IPS-NIHi7 (cell line): ENCODE results near the gene SPATA2.
"Not testable (repeated sequence)": the region's sequence is repeated elsewhere in the genome, so short reads cannot be mapped to it uniquely, and the experiment has no call there.

Experiments
- DNase-seq: peaks from one replicate; pipeline ENCODE4 v3.0.0; 2012; ENCODE audit warnings: mixed read lengths; ENCODE audit errors: extremely low spot score

The SPATA2 gene, protein sequence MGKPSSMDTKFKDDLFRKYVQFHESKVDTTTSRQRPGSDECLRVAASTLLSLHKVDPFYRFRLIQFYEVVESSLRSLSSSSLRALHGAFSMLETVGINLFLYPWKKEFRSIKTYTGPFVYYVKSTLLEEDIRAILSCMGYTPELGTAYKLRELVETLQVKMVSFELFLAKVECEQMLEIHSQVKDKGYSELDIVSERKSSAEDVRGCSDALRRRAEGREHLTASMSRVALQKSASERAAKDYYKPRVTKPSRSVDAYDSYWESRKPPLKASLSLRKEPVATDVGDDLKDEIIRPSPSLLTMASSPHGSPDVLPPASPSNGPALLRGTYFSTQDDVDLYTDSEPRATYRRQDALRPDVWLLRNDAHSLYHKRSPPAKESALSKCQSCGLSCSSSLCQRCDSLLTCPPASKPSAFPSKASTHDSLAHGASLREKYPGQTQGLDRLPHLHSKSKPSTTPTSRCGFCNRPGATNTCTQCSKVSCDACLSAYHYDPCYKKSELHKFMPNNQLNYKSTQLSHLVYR

DNA sequence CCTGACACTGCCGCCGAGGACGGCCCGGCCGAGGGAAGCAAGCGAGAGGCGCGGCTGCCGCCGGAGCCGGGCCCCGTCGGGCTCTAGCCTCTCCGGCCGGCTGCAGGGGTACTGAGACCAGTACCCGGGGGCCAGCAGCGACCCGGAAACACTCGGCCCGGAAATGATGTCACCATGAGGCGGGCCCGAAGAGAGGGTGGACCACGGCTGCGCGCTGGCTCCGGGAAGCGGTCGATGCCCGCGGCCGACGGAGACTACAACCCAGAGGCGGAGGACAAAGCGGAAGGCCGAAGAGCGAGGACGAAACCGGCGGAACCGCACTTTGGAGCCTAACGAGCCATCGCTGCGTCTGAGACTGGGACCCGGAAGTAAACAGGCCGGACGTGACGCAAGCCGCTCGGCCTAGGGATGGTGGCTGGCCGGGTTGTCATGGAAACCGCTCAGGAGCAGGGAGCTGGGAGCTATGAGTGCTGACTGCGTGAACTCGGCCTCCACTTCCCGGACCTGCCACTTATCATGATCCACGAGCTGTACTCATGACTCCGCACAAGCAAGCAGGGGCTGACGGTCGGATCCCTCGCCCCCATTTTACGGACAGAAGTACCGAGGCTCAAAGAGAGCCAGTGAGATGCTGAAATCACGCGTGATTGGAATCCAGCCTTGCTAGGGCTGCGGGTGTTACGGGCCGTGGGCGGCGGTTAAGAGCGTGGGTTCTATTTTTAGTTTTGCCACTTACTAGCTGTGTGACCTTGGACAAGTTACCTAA is at the start of gene SPATA2:
TSS of gene SPATA2 (minus strand) at position 150 of the 766 bp plus-strand sequence. CDS start 7,039 bp downstream, outside the sequence.
- DNase-seq = peak; percentile 95

GRCh38 chr20:49961413-49961812 is 46.1 kb upstream of the SPATA2 start:
- no peak for DNase-seq

DNA sequence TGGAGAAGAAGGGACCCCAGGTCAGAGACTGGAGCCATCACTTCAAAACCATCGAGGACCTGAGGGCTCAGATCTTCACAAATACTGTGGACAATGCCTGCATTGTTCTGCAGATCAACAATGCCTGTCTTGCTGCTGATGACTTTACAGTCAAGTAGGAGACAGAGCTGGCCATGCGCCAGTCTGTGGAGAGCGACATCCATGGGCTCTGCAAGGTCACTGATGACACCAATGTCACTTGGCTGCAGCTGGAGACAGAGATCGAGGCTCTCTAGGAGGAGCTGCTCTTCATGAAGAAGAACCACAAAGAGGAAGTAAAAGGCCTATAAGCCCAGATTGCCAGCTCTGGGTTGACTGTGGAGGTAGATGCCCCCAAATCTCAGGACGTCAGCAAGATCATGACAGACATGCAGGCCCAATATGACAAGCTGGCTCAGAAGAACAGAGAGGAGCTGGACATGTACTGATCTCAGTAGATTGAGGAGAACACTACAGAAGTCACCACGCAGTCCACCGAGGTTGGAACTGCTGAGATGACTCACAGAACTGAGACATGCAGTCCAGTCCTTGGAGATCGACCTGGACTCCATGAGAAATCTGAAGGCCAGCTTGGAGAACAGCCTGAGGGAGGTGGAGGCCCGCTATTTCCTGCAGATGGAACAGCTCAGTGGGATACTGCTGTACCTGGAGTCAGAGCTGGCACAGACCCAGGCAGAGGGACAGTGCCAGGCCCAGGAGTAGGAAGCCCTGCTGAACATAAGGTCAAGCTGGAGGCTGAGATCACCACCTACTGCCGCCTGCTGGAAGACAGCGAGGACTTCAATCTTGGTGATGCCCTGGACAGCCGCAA is 42.0 kb upstream of the SPATA2 start:
- not testable (repeated sequence) for DNase-seq

DNA sequence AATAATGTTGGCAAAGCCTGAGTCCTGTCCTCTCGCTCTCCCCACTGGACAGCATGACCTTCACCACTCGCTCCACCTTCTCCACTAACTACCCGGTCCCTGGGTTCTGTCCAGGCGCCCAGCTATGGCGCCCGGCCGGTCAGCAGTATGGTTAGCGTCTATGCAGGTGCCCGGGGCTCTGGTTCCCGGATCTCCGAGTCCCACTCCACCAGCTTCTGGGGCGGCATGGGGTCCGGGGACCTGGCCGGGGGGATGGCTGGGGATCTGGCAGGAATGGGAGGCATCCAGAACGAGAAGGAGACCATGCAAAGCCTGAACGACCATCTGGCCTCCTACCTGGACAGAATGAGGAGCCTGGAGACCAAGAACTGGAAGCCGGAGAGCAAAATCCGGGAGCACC is 41.4 kb upstream of the SPATA2 start:
- DNase-seq = no peak

DNA sequence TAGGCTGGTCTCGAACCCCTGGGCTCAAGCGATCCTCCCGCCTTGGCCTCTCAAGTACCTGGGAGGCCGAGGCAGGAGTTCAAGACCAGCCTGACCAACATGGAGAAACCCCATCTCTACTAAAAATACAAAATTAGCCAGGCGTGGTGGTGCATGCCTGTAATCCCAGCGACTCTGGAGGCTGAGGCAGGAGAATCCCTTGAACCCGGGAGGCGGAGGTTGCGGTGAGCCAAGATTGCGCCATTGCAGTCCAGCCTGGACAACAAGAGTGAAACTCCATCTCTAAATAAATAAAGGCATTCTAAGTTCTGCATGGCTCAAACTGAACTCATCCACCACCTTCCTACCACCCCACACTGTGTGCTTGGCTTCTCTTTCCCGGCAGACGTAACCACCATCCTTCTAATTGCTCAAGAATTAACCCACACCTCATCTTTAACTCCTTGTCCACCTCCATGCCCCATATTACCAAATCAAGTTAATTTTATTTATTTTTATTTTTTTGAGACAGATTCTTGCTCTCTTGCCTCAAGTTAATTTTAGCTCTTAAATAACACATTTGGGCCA is 40.6 kb upstream of the SPATA2 start:
- DNase-seq = not testable (repeated sequence)

GRCh38 chr20:49955167-49955566 is 39.8 kb upstream of the SPATA2 start:
- DNase-seq = no peak

DNA sequence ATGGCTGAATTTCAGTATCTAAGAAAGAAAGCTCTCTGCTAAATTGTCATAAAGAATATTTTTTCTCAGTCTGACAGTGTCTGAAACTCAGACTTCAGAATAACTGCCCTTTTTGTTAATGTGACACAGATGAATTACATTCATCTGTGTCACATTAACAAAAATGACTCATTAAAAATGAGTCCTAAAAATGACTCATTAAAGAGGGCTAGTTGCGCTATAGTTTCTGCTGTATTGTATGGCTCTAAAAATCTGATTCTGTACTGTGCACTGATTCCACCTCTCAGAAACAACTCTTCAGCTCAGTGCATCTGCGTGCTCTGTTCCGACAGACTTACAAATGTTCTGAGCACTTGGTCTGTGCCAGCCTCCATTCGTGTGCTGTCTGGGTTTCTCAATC is 35.8 kb upstream of the SPATA2 start:
- DNase-seq = no peak

GRCh38 chr20:49948809-49949507 is 33.6 kb upstream of the SPATA2 start:
- no peak for DNase-seq

GRCh38 chr20:49948178-49948577 is 32.8 kb upstream of the SPATA2 start:
- DNase-seq = no peak

DNA sequence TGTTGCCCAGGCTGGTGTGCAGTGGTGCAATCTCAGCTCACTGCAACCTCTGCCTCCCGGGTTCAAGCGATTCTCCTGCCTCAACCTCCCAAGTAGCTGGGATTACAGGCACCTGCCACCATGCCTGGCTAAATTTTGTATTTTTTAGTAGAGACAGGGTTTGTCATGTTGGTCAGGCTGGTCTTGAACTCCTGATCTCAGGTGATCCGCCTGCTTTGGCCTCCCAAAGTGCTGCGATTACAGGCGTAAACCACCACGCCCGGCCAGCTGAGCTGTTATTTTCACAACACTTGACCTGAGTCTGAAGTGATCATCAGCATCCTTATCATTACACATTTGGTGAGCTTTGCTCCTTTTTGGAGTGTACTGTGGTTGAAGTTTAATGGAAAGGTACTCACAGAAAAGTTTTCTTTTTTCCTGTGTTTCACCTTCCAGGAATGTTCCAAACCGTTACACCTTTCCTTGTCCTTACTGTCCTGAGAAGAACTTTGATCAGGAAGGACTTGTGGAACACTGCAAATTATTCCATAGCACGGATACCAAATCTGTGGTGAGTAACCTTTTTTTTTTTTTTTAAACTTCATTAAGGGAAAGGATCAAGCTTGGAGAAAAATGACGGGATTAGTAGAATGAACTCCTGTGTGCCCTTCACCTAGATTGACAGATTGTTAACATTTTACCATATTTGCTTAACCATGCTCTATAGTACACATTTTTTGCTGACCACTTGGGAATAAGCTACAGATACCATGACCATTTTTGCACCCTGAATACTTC is 30.6 kb upstream of the SPATA2 start:
- DNase-seq = no peak

- no peak for DNase-seq
Measured at GRCh38 chr20:49945306-49945700, 30.0 kb upstream of the SPATA2 start.

DNA sequence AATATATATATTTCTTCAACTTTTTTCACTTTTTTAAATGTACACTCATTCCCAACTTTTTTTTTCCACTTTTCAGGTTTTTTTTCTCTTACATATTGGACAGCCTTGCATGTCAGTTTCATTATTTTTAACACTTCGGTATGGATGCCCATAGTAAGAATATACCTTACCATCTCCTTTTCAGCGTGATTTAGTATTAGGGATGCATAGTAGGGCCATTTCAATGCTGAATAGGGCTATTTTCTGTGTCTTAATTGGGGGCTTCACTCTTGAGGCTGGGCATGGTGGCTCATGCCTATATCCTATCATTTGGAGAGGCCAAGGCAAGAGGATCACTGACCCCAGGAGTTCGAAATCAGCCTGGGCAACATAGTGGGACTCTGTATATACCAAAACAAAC is 27.6 kb upstream of the SPATA2 start:
- no peak for DNase-seq

GRCh38 chr20:49942303-49942702 is 27.0 kb upstream of the SPATA2 start:
- no peak for DNase-seq

DNA sequence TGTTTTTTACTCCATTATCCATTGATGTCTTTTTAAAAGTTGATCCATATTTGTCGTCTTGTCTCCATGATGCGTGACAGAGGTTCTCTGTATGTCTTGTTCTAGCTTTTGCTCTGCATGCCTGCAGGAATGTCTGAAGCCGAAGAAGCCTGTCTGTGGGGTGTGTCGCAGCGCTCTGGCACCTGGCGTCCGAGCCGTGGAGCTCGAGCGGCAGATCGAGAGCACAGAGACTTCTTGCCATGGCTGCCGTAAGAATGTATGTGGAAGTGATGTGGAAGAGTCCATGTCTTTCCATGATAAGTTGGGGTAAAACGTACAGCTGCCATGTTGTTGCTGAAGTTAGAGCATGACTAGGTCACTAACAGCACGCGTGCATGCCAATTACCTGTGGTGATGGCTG is 26.1 kb upstream of the SPATA2 start:
- DNase-seq = no peak

DNA sequence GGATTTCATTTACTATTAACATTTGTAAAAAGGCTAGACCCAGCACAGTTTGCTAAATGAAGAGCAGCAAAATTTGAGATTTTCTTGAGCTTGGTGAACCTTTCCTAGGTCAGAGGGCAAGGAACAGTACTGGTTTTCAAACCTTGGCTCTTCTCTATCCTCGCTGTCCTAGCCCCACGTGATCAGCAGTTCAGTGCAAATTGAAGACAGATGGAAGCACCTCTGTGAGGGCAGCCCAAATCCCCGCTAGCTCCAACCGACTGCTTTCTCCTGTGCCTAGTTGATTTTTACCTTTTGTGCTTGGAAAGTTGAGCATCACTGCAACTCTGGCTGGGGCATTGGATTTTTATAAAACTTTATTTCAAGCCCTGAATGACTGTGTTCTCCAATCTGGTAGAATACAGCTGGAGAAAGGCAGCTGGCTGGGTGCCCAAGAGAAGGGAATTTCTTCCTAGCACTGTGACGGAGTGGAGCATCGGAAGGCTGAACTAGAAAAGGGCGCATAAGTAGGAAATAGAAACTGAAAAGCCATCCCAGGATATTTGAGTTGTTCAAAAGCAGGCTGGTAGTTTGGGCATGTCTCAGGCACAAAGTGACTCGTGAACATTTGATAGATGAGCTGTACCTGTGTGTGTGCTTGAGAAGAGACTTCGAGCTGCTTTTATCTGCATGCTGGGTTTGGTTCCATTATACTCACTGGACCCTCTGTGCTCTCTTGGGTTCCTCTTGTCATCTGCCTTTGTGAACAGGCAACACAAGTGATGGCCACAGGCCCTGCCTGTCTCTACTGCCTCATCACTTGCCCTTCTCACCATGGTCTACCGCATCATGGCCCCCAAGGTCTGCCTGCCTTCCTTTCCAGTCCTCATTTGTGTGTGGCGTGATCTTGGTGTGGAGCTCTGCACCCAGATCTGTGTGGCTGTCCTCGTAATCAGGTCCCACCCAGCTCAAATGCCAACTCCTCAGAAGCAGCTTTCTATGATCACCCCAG is 23.1 kb upstream of the SPATA2 start:
- DNase-seq = no peak

DNA sequence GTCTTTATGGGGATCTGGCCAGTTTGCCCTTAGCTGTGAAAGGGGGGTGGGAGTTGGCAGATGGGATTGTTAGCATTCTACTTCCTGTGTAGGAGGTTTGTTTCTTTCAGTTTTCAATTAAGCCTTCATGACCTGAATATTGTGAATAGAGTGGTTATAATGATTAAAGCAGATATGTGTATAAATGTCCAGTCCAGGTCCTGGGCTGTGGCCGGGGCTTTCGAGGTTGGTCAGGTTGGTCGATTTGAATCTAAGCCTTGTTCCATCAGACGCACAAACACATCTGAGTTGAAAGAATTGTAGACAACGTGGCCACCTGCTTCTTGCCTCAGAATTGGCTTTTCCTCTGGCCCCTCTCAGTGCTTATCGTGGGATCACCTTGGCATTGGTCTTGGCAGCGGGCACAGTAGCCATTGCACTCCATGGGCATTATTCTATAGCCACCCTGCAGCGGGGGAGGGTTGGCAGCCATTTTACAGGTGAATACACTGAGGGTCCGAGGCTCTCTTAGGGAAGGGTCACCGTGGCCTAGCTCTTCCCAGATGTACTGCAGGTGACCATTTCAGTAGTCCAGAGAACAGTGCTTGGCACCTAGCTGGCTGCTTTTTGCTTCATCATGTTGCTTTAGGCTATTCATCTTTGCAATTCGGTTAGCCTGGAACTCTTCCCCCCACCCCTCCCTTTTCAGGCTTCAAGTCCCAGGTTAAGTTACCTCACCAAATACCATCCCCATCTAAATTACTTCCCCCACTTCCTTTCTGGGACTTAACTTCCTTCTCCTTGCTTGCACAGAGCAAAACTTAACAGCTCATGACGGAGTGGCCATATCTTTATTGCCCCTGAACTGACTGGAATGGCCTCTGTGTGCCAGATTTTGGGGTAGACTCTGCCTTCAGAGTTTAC is 21.9 kb upstream of the SPATA2 start:
- DNase-seq = peak; percentile 14

DNA sequence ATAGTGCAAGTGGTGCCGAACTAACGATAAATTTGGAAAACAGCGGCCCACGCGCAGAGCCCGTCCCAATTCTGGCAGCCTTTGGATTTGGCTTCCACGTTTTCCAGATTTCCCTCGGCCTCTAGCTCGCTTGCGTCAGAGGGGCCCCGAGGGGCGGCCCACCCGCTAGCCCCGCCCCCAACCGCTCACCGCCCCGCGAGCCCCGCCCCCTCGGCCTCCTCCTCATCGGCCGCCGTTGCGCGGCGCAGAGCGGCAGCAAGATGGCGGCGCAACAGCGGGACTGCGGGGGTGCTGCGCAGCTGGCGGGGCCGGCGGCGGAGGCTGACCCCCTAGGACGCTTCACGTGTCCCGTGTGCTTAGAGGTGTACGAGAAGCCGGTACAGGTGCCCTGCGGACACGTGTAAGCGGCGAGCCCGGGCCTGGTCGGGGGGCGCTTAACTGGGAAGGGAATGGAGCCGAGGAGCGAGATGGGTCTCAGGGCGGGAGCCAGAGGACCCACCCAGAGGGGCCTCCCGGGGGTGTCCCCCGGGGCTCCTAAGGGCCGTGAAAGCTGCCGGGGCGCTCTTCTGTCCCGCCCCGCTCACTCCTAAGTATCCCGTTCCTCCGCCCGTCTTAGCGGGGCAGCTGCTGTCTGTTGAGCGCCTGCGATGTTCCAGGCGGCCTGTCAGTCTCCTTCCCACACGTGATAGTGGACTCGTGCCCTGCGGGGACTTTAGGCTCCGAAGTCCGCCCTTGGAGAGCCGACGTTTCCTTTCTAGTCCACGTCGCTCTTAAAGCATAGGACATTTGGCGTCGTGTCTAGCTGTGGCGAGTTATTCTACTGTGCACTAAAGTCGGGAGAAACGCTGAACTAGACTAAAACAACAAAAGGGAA is 21.1 kb upstream of the SPATA2 start, which contains the start of gene RNF114:
TSS of gene RNF114 (plus strand) at position 245 of the 874 bp plus-strand sequence. CDS start at position 261, 16 bp downstream.
- DNase-seq = peak; percentile 98
